GM19328 (cell line): Measurements from ENCODE around the gene UBL7.
"Not testable (repeated sequence)": the region's sequence is repeated elsewhere in the genome, so short reads cannot be mapped to it uniquely, and the experiment has no call there.

ENCODE experiments used
- ATAC-seq: cut with Tn5 transposase; IDR thresholded peaks from one replicate; pipeline ENCODE4 v1.9.1; 2021; ENCODE audit warnings: mild to moderate bottlenecking, moderate library complexity; ENCODE audit not compliant: unreplicated experiment

Gene UBL7

DNA sequence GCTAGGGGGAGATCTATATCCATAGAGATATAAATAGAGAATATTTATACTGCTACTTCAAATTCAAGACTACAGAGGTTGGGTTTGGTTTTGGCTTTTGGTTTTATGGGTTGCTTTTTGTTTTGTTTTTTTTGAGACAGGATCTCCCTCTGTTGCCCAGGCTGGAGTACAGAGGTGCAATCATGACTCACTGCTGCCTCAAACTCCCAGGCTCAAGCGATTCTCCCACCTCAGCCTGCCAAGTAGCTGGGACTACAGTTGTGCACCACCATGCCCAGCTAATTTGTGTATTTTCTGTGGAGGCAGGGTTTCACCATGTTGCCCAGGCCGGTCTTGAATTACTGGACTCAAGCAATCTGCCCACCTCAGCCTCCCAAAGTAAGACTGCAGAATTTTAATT, 3.9 kb upstream of the UBL7 start:
- no peak for ATAC-seq

DNA sequence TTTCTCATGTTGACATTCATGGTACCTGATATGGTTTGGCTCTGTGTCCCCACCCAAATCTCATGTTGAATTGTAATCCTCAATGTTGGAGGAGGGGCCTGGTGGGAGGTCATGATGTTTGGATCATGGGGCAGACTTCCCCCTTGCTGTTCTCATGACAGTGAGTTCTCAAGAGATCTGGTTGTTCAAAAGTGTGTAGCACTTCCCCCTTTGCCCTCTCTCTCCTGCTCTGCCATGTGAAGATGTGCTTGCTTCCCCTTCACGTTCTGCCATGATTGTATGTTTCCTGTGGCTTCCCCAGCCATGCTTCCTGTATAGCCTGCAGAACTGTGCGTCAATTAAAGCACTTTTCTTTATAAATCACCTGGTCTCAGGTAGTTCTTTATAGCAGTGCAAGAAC, 3.3 kb upstream of the UBL7 start:
- no peak for ATAC-seq

- ATAC-seq = no peak
These were observed 2.7 kb upstream of the UBL7 start for GRCh38 chr15:74463634-74464033.

- ATAC-seq = no peak
These were observed 1.0 kb upstream of the UBL7 start for GRCh38 chr15:74461847-74462511.

GRCh38 chr15:74460298-74460697, 662 bp downstream of the UBL7 start:
- no peak for ATAC-seq

- not testable (repeated sequence) for ATAC-seq
These were observed 1.2 kb downstream of the UBL7 start for GRCh38 chr15:74459798-74460197.

GRCh38 chr15:74458473-74458872, 2.5 kb downstream of the UBL7 start:
- ATAC-seq = no peak

GRCh38 chr15:74457036-74457435, 3.9 kb downstream of the UBL7 start:
- ATAC-seq = not testable (repeated sequence)

- no peak for ATAC-seq
These were observed 6.0 kb downstream of the UBL7 start for GRCh38 chr15:74454764-74455500.

- no peak for ATAC-seq
These were observed 6.8 kb downstream of the UBL7 start for GRCh38 chr15:74453925-74454763.

- ATAC-seq = no peak
These were observed 8.8 kb downstream of the UBL7 start for GRCh38 chr15:74451861-74452835.

- no peak for ATAC-seq
These were observed 9.6 kb downstream of the UBL7 start for GRCh38 chr15:74451322-74451721.

- ATAC-seq = no peak
These were observed 11.2 kb downstream of the UBL7 start for GRCh38 chr15:74449643-74450205.

DNA sequence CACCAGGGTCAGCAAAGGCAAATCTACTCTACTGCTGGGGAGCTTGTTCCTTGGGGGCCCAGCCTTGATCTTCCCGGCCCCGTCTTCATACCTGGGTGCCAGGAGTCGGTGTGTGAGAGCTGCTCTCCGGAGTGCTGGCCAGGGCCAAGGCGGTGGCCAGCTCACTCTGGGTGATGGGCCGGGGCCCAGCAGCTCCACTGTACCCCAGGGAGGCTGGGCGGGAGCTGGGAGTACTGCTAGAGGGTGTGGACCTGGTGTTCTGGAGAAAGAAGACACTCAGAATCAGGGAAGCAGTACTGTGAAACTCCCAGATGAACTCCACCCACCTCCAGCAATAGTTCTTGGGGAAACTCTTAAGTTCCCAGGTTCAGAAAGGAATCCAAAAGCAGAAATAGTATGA, 11.9 kb downstream of the UBL7 start:
- no peak for ATAC-seq

GRCh38 chr15:74445816-74446763, 14.9 kb downstream of the UBL7 start:
- no peak for ATAC-seq

DNA sequence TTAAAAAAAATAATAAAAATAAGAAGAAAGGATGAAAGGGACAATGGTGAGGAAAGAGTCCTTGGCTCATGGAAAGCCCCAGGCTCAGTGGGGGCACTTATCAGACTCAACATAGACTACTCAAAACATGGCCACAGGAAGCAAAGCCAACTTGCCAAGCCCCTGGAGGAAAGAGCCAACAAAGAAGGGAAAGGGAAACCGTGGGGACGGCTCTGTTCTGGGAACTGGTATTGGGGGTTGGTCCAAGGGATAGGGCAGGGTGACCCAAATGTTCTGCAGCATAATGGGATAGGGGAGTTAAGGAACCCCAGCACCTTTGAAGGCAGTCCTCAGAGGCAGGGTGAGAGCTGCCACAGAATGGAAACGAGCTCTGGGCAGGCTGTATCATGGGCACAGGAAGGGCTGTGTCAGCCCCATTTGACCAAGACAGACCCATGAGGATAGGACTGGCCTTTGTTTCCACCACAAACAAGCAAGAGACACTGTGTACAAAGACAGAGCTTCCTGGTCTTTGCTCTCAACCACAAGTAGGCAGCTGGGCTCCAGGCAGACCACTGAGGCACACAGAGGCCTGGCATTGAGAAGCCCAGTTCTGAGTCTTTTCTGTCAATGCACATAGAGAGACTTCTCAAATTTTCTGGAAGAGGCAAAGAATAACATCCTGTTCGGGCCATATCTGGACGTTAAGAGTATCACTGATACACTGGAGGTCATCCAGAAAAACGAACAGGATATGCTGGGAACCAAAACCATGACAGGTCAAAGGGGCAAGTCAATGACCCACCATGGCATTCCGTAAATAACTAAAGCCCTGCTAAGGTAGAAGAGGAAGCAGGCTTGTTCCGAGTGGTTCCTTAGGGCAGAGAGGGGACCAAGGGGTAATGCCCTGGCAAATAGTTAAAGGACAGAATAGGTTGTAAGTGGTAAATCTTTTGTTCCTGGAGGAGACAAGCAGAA, 16.6 kb downstream of the UBL7 start:
- no peak for ATAC-seq

GRCh38 chr15:74443100-74443909, 17.7 kb downstream of the UBL7 start:
- ATAC-seq = no peak
